Measurements from ENCODE around the gene TNS1. TPM values are rescaled to one million over a fixed set of nuclear protein-coding genes. Genes with fewer than 3 reads are reported as not detected.

The TNS1 gene
- total RNA-seq, 1 donor from 2014 or later, result 705 TPM

GRCh38 chr2:218005486-218005885, 2.7 kb upstream of the TNS1 start:
- intact Hi-C loops (cut with DNase I), result no loop called here
- ATAC-seq (no peak), DNase-seq (ENCODE audit: missing footprints) (no peak)

DNA sequence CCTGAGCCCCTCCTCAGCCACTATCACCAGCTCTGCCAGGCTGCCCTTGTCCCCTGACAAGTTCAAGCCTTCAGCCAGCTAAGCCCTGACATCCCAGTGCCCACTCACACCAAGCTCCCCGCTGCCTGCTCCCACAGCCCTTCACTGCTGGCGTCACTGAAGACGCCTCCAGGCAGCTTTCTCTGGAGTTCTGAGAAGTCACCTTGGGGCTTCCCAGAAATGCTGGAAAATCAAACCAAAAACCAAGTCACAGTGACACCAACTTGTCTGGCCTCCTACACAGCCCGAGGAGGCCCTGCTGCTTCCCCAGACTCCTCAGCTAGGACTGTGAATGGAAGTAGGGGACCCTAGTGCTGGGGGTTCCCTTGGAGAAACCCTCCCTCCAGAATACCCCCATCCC, 2.2 kb upstream of the TNS1 start:
- ATAC-seq (no peak), DNase-seq (ENCODE audit: missing footprints) (no peak)
- intact Hi-C loops (cut with DNase I), result no loop called here

DNA sequence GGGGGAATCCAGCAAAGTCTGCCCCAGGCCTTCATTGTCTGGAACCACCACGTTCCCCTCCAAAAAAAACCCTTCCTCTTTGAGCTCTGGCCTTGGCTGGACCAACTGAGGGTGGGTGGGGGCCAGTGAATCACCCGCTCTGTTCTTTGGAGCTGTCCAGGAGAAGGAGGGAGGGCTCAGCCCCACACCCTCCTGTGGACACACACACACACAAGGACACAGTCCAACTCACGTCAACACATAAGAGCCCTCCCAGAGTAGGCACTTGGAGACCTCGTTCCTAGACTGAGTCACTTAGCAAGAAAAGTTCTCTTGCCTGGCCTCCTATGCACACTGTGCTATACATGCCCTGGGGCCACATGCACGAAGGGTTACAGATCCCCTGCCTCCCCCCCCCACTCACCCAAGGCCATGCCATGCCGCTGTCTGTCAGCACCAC, 1.2 kb upstream of the TNS1 start:
- DNase-seq (ENCODE audit: missing footprints) (peak; percentile 90), ATAC-seq (peak; percentile 95)
- intact Hi-C loops (cut with DNase I), result no loop called here

DNA sequence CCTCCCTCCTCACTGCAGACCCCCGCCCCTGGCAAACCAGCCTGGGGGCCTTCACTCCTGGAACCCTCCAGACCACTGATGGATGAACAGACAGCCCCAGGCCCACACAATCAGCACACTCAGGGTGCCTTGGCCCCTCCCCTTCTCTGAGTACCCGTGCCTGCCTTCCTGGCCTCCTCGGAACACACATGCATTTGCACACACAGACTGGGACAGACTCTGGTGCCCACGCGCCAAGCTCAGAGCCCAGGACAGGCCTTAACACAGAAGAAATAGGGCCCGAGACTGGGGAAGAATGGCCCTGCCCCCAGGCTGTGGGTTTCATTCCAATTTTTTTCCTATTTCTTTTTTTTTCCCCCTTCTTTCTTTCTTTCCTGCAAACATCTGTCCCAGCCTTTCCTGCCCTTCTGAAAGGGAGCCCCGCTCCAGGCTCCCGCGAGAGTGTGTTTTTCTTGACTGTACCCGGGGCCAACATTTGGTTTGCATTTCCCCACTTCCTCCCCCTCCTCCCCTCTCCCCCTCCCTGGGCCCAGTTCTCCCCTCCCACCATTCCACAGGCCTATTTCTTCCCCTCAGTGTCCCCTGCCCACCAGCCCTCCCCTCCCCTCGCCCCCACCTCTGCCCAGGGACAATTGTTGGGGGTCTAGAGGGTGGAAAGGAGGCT, 618 bp upstream of the TNS1 start:
- peak; percentile 64 for ATAC-seq
- DNase-seq (ENCODE audit: missing footprints), result peak; percentile 78
- intact Hi-C loops (cut with DNase I), result no loop called here

DNA sequence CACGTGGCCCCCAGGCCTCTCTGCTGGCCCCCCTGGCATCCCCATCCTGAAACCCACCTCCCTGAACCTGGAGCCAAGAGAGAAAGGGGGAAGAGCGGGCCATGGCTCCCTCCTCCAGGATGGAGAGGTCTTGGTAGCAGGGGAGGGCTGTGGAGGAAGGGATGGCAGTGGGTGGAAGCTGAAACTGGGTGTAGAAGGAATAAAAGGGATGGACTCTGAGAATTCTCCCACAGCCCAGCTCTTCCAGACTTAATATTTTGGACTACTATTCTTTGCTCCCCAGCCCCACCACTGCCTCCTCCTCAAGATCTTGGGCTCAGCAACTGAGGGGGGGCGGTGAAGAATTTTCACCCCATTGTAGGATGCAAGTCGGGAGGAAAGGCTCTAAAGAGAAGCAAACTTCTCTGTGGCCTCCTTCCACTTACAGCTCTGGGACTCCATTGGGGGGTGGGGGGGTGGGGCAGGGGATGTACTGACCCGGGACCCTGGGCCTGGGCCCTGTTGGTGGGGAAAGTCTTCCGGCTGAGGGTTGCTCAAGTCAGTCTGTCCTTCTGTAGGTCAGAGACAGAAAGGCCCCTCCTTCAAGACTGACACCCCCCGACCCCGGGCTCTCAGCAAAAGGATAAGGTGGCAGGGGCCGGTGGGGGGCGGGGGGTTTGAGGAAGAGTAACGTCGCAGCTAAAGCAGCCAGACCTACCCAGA, 501 bp downstream of the TNS1 start:
- intact Hi-C loops (cut with DNase I), result no loop called here
- no peak for ATAC-seq

GRCh38 chr2:218001629-218002028, 1.2 kb downstream of the TNS1 start:
- intact Hi-C loops (cut with DNase I), result no loop called here
- DNase-seq (ENCODE audit: missing footprints), result peak; percentile 55
- ATAC-seq, result no peak

More for the DNA sequence above, 501 bp downstream of the TNS1 start:
- DNase-seq (ENCODE audit: missing footprints), result peak; percentile 4

GRCh38 chr2:218000136-218000535, 2.7 kb downstream of the TNS1 start:
- DNase-seq (ENCODE audit: missing footprints) (peak; percentile 53), ATAC-seq (no peak)
- intact Hi-C loops (cut with DNase I), result no loop called here

GRCh38 chr2:217999595-217999959, 3.2 kb downstream of the TNS1 start:
- DNase-seq (ENCODE audit: missing footprints) (peak; percentile 21), ATAC-seq (no peak)
- intact Hi-C loops (cut with DNase I), result no loop called here

DNA sequence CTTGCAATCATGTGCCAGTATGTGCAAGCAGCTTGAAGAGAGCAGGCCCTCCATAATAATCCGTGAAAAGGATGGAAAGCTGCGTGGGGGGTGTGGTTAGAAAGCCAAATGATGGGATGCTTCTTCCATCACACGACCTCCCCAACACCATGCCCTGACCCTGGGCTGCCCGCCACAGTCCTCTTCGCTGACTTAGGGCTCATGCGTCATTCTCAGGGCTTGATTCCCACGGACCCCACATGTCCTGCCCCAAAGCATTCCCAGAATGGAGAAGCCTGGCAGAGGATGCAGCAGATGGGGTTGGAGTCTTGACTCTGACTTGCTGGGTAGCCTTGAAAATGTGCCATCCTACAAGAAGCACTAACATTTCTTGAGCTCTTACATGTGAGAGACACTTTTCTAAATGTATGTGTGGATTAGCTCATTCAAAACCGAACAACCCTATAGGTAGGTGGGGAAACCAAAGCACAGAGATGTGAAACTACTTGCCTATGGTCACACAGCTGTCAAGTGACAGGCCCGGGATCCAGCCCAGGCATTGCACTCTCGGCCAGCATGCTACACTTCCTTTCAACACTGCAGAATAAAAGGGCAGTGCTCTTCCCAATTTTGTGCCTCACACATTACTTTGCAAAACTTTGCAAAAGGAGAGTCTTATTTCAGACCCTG, 3.7 kb downstream of the TNS1 start:
- DNase-seq (ENCODE audit: missing footprints) (peak; percentile 45), ATAC-seq (no peak)
- intact Hi-C loops (cut with DNase I), result no loop called here

DNA sequence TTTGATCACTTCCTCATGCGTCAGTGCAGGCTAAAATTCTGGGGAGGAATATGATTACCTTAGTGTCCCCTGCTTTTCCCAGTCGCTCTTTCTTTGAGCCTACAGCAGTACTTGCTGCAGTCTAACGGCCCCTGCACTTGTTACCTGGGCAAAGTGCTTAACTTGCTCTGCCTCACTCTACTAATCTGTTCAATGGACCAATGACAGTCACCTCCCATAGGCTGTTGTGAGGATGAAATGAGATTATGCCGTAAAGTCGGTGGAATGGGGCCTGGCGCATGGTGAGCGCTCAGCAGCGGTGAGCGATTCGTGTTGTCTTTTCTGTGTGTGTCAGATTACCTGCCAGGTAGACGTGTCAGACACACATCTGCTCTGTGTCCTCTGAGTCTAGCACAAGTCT, 5.3 kb downstream of the TNS1 start:
- ATAC-seq (no peak), DNase-seq (ENCODE audit: missing footprints) (peak; percentile 28)
- intact Hi-C loops (cut with DNase I), result no loop called here

DNA sequence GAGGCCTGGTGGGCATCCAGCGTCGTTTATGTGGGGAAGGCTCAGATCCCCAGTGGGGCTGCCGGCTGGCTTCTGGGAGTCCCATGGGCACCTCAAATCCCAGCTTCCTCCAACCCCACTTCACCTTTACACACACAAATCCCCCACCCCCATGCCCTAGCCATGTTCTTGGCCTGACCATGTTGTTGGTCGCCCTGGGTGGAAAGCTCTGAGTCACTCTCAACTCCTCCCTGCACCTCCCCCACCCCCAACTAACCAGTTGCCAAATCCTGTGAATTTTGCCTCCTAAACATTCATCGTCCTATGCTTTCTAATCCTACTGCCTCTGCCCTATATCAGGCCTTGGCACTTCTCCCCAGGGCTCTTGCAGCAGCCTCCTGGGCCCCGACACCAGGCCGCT, 6.4 kb downstream of the TNS1 start:
- intact Hi-C loops (cut with DNase I), result no loop called here
- peak; percentile 75 for DNase-seq (ENCODE audit: missing footprints)
- peak; percentile 53 for ATAC-seq

DNA sequence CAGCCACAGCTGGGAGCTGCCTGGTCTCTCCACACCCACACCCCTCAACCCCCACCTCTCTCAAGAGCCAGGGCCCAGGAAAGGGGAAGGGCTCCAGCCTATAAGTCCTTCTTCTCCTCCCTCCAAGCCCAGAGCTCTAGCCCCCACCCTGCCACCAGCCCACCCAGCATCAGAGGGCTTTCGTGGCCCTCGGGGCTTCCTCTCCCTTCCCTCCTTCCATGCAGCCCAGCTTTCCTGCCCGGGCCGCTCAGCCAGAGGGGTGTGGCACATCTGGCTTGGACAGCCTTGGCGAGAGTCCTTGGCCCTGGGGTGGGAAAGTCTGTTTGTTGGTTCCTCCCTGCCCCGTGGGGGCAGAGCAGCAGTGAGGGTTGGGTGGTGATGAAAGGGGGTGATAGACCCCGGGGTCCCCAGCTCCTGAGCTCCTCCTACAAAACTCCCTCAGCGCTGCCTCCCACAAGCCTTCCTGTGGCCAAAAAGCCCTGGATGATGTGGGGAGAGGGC, 7.0 kb downstream of the TNS1 start:
- peak; percentile 85 for DNase-seq (ENCODE audit: missing footprints)
- intact Hi-C loops (cut with DNase I), result no loop called here

DNA sequence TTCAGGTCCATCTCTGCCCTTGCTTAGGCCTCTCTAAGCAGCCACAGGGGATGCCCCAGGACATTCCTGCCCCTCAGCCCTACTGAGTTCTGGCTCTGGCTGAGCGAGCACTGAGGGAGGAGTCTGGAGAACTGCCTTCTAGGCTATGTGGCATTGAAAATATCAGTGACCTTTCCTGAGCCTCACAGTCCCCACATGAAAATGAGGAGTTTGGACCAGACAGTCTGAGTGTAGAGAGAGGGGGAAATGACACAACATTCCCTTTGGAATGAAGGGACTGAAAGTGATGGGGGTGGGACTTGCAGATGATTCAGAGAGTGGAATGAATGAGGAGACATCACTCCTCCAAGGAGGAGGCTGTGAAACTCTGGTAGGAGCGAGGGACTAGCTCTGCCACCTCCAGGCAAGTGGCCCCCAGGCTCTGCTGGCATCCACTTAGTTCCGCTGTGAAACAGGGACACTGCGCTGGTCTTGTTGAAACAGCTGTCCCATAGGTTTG, 8.0 kb downstream of the TNS1 start:
- ATAC-seq, result no peak
- intact Hi-C loops (cut with DNase I), result no loop called here
- no peak for DNase-seq (ENCODE audit: missing footprints)

More for the DNA sequence above, 7.0 kb downstream of the TNS1 start:
- peak; percentile 72 for ATAC-seq

DNA sequence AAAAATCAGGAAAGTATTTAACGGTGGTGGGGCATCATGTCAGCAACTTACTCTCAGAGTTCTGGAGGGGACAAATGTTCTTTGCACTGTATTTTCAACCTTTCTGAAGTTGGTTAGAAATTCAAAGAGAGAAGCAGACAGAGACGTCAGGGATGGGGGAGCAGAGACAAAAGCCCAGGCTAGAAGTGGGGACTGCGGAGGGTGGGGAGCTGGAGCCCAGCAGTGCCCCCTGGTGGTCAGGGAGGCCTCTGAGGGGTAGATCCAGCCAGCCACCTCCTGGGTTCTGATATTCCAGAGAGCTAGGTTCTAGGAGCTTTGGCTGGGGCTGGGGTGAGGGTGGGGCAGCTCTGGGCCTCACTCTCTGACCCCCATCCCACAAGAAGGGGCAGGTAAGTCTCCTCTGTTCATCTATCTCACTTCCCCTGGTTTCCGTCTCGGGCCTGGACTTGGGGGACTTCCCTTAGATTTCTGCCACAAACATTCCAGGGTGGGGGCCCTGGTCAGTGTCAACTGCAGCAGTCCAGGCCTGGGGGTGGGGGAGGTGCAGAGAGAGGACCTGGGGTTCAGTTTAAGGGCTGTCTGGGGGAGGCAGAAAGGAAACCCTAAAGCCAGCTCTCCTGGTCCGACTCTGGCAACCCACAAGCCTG, 8.9 kb downstream of the TNS1 start:
- DNase-seq (ENCODE audit: missing footprints), result peak; percentile 85
- peak; percentile 29 for ATAC-seq
- intact Hi-C loops (cut with DNase I), result no loop called here

DNA sequence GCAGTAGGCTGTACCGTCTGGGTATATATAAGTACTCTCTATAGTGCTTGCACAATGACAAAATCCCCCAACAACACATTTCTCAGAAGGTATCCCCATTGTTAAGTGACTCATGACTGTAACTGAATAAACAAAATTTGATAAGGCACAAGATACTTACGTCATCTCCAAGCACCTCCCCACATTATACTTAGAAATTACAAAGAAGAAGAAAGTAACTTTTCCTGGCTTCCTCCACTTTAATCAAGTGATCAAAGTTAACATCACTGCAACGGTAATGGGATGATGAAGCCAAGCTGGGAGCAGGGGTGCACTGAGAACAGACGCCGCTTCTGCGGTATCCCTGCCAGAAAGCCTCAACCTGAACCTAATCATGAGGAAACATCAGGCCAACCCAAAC, 9.7 kb downstream of the TNS1 start:
- intact Hi-C loops (cut with DNase I), result no loop called here
- ATAC-seq, result no peak
- no peak for DNase-seq (ENCODE audit: missing footprints)

- no peak for DNase-seq (ENCODE audit: missing footprints)
- no peak for ATAC-seq
- intact Hi-C loops (cut with DNase I), result no loop called here
Observed at GRCh38 chr2:217992061-217992460, 10.7 kb downstream of the TNS1 start.

GRCh38 chr2:217990791-217991465, 11.9 kb downstream of the TNS1 start:
- no peak for DNase-seq (ENCODE audit: missing footprints)
- intact Hi-C loops (cut with DNase I), result no loop called here
- ATAC-seq, result no peak

DNA sequence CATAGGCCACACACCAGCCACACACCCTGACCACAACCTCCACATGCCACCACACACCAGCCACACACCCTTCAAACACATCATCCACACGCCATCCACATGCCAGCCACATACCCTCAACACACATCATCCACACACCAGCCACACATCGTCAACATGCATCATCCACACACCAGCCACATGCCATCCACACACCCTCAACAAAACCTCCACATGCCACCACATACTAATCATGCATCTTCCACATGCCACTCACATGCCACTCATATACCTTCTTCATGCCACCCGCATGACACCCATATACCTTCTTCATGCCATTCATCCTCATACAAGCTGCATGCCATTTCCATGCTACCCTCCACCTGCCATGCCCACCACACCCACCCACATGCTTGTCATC, 12.4 kb downstream of the TNS1 start:
- DNase-seq (ENCODE audit: missing footprints) (no peak), ATAC-seq (no peak)
- intact Hi-C loops (cut with DNase I), result no loop called here

Data from Right ventricle myocardium inferior (tissue), 1 donor.